Right lobe of liver (tissue), 6 donors: Measurements from ENCODE around the gene RASSF4. TPM values are rescaled to one million over a fixed set of nuclear protein-coding genes. Genes with fewer than 3 reads are reported as not detected.

ENCODE experiments used
- ATAC-seq, 4 donors: fragments of 200-7000 bp; cut with Tn5 transposase; one replicate each; pipeline ENCODE4 v1.9.1; 2020; ENCODE audit warnings: mild to moderate bottlenecking in 4 of 4, moderate library complexity in 4 of 4
- DNase-seq, 3 donors: peaks; one replicate each; pipeline ENCODE4 v3.0.0-alpha.2; 2020
- H3K27ac ChIP-seq, 3 donors: fragments of 200-600 bp; one replicate each; pipeline ENCODE4 v1.8.0; 2022
- H3K27me3 ChIP-seq, 2 donors: fragments of 200-600 bp; one replicate each; pipeline ENCODE4 v1.8.0; 2022
- H3K36me3 ChIP-seq, 4 donors: fragments of 200-600 bp; sonication (generic) in 1 of 4; one replicate each; pipeline versions ENCODE4 v1.5.1 to v1.8.0; 2017 to 2022; ENCODE audit warnings: control low read depth in 1 of 4
- H3K4me1 ChIP-seq, 4 donors: fragments of 200-600 bp; sonication (generic) in 1 of 4; one replicate each; pipeline versions ENCODE4 v1.5.1 to v1.8.0; 2017 to 2022; ENCODE audit warnings: control low read depth in 1 of 4
- H3K4me3 ChIP-seq, 3 donors: fragments of 200-600 bp; one replicate each; pipeline ENCODE4 v1.8.0; 2022
- H3K9me3 ChIP-seq, 4 donors: fragments of 200-600 bp; sonication (generic) in 1 of 4; one replicate each; pipeline versions ENCODE4 v1.5.1 to v1.8.0; 2017 to 2022; ENCODE audit warnings: control low read depth in 1 of 4
- POLR2A ChIP-seq: fragments of 450-650 bp; IDR thresholded peaks from one replicate; pipeline ENCODE4 v1.6.1; 2017; ENCODE audit warnings: antibody characterized with exemption, mild to moderate bottlenecking
- WGBS: methylation state at CpG from one replicate; pipeline ENCODE4 v1.1.6; 2018; ENCODE audit warnings: low coverage, low lambda C conversion rate; ENCODE audit not compliant: insufficient coverage; ENCODE audit errors: missing lambda C conversion rate; 5-methylcytosine and 5-hydroxymethylcytosine counted together
- intact Hi-C, 2 donors: fragments of 100-400 bp; cut with DNase I; formaldehyde crosslinking; loops; one replicate each; pipeline versions ENCODE4 v1.11.2 to v1.14.1; 2022
- total RNA-seq, 6 experiments: library from RNA; depleted of rRNA in 2 of 6; stranded (reverse); fragments of >200 nt in 2 of 6; fragmentation: NEBNext Ultra II Directional in 3 of 6; extraction: Animal tissue kit (Norgen Biotek cat#: 25700) in 3 of 6; gene quantifications; one replicate each; pipeline versions ENCODE4 v1.1.0 to v1.2.4, GENCODE V29; 2016 to 2023
- TF ChIP-seq, protein P1 (sequence below), 4 donors: fragments of 200-600 bp in 3 of 4; fragments of 450-650 bp in 1 of 4; IDR thresholded peaks; one replicate each; pipeline versions ENCODE4 v1.5.1 to v1.8.0; 2016 to 2022; ENCODE audit warnings: antibody characterized with exemption in 4 of 4, mild to moderate bottlenecking in 2 of 4
- donor health status: DM: no; HTN: yes; CAD: no.
- donor health status: DM: no; HTN: no; CAD: no.
- donor health status: DM: no; HTN: no; CAD: no.
- donor health status: DM: no; HTN: yes; CAD: no.
- donor health status: DM: no; HTN: yes; CAD: no.

Gene RASSF4
- total RNA-seq, 6 experiments from 2014 or later, result 13.6 to 28.5 (median 19.6) TPM

DNA sequence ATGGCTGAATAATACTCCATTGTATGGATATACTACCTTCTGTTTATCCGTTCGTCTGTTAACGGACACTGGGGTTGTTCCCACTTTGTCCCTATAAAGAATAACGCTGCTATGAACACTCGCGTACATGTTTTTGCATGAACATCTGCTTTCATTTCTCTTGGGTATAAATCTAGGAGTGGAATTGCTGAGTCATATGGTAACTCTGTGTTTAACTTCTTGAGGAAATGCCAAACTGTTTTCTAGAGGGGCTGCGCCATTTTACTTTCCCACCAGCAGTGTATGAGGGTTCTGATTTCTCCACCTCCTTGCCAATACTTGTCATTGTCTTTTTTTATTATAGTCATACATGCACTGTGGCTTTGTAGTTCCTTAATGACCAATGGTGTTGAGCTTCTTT is 20.6 kb upstream of the RASSF4 start:
- peaks cover 0 to 42% (median 0%) of the 10 kb centered on the region in 4 donors for H3K4me1 ChIP-seq
- intact Hi-C loops, result no loop called here
- H3K4me3 ChIP-seq, result no peak overlapping the region
- DNase-seq (no peak), ATAC-seq (no peak)
- peak overlapping the region in 1 of 3 donors; percentile 83 for H3K27ac ChIP-seq
- WGBS, result 83% methylated on average over 7 of the region's 7 CpGs
- no peaks in the 10 kb centered on the region for H3K27me3 ChIP-seq
- TF ChIP-seq, protein P1, sequence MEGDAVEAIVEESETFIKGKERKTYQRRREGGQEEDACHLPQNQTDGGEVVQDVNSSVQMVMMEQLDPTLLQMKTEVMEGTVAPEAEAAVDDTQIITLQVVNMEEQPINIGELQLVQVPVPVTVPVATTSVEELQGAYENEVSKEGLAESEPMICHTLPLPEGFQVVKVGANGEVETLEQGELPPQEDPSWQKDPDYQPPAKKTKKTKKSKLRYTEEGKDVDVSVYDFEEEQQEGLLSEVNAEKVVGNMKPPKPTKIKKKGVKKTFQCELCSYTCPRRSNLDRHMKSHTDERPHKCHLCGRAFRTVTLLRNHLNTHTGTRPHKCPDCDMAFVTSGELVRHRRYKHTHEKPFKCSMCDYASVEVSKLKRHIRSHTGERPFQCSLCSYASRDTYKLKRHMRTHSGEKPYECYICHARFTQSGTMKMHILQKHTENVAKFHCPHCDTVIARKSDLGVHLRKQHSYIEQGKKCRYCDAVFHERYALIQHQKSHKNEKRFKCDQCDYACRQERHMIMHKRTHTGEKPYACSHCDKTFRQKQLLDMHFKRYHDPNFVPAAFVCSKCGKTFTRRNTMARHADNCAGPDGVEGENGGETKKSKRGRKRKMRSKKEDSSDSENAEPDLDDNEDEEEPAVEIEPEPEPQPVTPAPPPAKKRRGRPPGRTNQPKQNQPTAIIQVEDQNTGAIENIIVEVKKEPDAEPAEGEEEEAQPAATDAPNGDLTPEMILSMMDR (IDR thresholded peaks at IDR 0.05), result no peak
- TF ChIP-seq POLR2A, result no peak
- H3K9me3 ChIP-seq, result no peaks in the 10 kb centered on the region
- no peaks in the 10 kb centered on the region for H3K36me3 ChIP-seq

DNA sequence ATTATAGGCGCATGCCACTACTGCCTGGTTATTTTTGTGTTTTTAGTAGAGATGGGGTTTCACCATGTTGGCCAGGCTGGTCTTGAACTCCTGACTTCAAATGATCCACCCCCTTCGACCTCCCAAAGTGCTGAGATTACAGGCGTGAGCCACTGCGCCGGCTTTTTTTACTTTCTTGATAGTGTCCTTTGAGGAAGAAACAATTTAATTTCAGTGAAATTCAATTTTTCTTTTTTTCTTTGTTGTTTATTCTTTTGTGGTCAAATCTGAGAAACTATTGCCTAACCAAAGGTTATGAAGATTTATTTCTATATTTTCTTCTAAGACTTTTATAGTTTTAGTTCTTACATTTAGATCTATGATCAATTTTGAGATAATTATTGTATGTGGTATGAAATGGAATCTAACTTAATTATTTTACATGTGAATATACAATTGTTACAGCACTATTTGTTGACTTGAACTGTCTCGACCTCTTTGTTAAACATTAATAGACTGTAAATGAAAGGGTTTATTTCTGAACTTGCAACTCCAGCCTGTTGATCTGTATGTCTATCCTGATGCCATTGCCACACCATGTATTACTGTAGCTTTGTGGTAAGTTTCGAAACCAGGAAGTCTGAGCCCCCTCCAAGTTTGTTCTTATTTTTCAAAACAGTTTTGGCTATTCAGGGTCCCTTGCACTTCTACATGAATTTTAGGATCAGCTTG is 19.8 kb upstream of the RASSF4 start:
- WGBS, result 53% methylated on average over 6 of the region's 7 CpGs
- TF ChIP-seq, protein P1 (IDR thresholded peaks at IDR 0.05), result no peak
- no peak for TF ChIP-seq POLR2A
- intact Hi-C loops, result no loop called here
- Histone ChIP-seq H3K4me1 (peaks cover 0 to 42% (median 0%) of the 10 kb centered on the region in 4 donors), H3K36me3 (no peaks in the 10 kb centered on the region), H3K27ac (peak overlapping the region; percentile 39 to 83 (median 61)), H3K4me3 (no peak overlapping the region), H3K27me3 (no peaks in the 10 kb centered on the region), H3K9me3 (peaks cover 0 to 5% (median 0%) of the 10 kb centered on the region in 4 donors)
- DNase-seq, result no peak
- ATAC-seq, result peak; percentile 76 to 96 (median 86)

DNA sequence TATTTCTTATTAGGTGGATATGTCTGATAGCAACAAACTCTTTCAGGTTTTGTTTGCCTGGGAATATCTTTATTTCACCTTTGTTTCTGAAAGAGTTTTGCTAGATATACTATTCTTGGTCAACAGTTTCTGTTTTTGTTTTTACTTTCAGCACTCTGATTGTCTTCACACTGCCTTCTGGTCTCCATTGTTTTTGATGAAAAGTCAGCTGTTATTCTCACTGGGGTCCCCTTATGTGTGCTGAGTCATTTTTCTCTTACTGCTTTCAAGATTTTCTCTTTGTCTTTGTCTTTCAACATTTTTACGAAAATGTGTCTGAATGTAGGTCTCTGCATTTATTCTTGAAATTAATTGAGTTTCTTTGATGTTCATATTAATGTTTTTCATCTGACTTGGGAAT is 15.2 kb upstream of the RASSF4 start:
- no peak for DNase-seq
- TF ChIP-seq, protein P1 (IDR thresholded peaks at IDR 0.05), result no peak
- TF ChIP-seq POLR2A, result no peak

DNA sequence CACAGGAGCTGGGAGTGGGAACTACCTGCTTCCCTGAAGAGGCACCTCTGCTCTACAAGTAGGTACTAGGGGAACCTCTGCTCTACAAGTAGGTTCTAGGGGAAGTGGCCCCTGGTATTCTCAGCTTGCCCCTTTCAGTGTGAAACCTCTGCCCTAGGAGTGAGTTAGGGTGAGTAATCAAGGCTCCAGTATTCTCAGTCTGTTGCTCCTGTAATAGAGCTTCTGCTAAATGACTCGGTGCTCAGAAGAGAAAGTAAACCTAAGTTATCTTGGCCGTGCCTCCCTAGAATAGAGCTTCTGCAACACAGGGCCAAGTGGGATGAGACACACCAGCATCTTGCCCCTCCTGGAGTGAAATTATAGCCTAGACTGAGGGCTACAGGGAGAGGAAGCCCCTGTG is 13.4 kb upstream of the RASSF4 start:
- peaks cover 0 to 5% (median 0%) of the 10 kb centered on the region in 4 donors for H3K9me3 ChIP-seq
- intact Hi-C loops, result no loop called here
- no peaks in the 10 kb centered on the region for H3K27me3 ChIP-seq
- DNase-seq (no peak), ATAC-seq (peak; percentile 39 to 61 (median 58))
- H3K4me1 ChIP-seq, result peaks cover 0 to 14% (median 0%) of the 10 kb centered on the region in 4 donors
- H3K4me3 ChIP-seq, result no peak overlapping the region
- peak overlapping the region in 1 of 3 donors; percentile 20 for H3K27ac ChIP-seq
- TF ChIP-seq POLR2A, result no peak
- TF ChIP-seq, protein P1 (IDR thresholded peaks at IDR 0.05), result no peak
- 20% methylated on average over 1 of the region's 2 CpGs for WGBS
- no peaks in the 10 kb centered on the region for H3K36me3 ChIP-seq

More for the DNA sequence above, 15.2 kb upstream of the RASSF4 start:
- Histone ChIP-seq H3K27me3 (no peaks in the 10 kb centered on the region), H3K4me3 (no peak overlapping the region), H3K27ac (no peak overlapping the region), H3K4me1 (peaks cover 0 to 28% (median 0%) of the 10 kb centered on the region in 4 donors), H3K9me3 (peaks cover 0 to 5% (median 0%) of the 10 kb centered on the region in 4 donors), H3K36me3 (no peaks in the 10 kb centered on the region)
- no peak for ATAC-seq
- WGBS, result 75% methylated on average over 1 of the region's 1 CpG
- intact Hi-C loops, result no loop called here
